Gastroesophageal sphincter (tissue), 3 donors: ENCODE results near the gene SLC39A11.

Source experiments
- CTCF ChIP-seq, 4 experiments: fragments of 200-600 bp in 2 of 4; fragments of 450-650 bp in 2 of 4; sonication (generic) in 1 of 4; IDR thresholded peaks; one replicate each; pipeline ENCODE4 v1.5.1; 2017 to 2019; ENCODE audit warnings: antibody characterized with exemption in 4 of 4, mild to moderate bottlenecking in 2 of 4, moderate library complexity in 2 of 4
- EP300 ChIP-seq: sonication (generic); formaldehyde crosslinking; IDR thresholded peaks from one replicate; pipeline ENCODE4 v1.6.1; 2017; ENCODE audit warnings: antibody characterized with exemption, mild to moderate bottlenecking
- POLR2AphosphoS5 ChIP-seq: sonication (generic); formaldehyde crosslinking; IDR thresholded peaks from one replicate; pipeline ENCODE4 v1.6.1; 2017; ENCODE audit warnings: antibody characterized with exemption

- TF ChIP-seq CTCF (IDR thresholded peaks at IDR 0.05) (no peak), EP300 (no peak), POLR2AphosphoS5 (no peak)
These were observed 145.0 kb downstream of the SLC39A11 start for GRCh38 chr17:72947475-72947874.
